HG02943 (cell line): Measurements from ENCODE around the gene SSR1.

ENCODE experiments used
- ATAC-seq: cut with Tn5 transposase; IDR thresholded peaks from one replicate; pipeline ENCODE4 v1.9.1; 2021; ENCODE audit warnings: mild to moderate bottlenecking, low read depth, moderate library complexity; ENCODE audit not compliant: unreplicated experiment

The SSR1 gene

DNA sequence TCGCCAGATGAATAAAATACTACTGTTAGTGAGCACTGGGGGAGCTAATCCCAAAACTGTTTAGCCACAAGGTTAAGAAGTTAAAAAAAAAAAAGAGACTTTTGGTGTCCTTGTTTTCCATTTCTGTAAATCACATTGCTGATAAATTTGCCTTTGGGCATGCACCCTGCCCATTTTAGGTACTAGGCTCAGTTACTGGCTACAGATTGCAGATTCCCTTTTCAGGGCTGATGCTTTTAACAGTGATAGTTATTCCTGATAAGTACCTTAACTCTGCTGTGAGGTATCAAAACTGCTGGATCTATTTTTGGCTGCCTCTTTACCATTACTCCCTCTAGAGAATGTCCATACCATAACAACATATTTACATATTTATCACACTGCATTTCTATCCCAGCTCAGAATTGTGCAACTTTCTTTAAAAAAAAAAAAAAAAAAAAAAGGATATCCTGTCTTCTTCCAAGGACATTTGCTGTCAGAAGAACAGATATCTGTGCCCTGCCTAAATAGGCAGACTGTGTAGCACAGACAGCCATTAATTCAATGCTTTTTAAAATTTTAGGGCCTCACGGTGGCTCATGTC, 94.5 kb downstream of the SSR1 start:
- ATAC-seq = no peak
